ENCODE measurements around the gene FADS6.
A peak's percentile ranks its signal among the peaks of the same experiment; 100 is the strongest.

GRCh38 chr17:74921026-74921681 lies 27.7 kb upstream of the FADS6 start:
- no peak for TF ChIP-seq POLR2A (IDR thresholded peaks at IDR 0.05; ENCODE audit: low read depth, low read length)
- TF ChIP-seq CTCF (IDR thresholded peaks at IDR 0.05; ENCODE audit: extremely low read depth in 1 of 2, insufficient read depth in 1 of 2, low read depth in 1 of 2, low read length in 2 of 2), result no peak
- no peak for TF ChIP-seq GATA2 (IDR thresholded peaks at IDR 0.05; ENCODE audit: insufficient read depth, insufficient read length, low read depth, low read length)
- no peak for TF ChIP-seq POLR2AphosphoS5 (IDR thresholded peaks at IDR 0.05; ENCODE audit: insufficient read depth, low read depth, low read length)
- peak; percentile 0 for TF ChIP-seq EZH2 (IDR thresholded peaks at IDR 0.05; ENCODE audit: borderline replicate concordance, low read depth, low read length, severe bottlenecking)

Measured in endothelial cell of umbilical vein (primary cell).